ENCODE data around the gene CDH23.

CDH23 gene

GRCh38 chr10:71618598-71618997 lies 221.9 kb downstream of the CDH23 start:
- no peak for TF ChIP-seq CTCF (IDR thresholded peaks at IDR 0.05; ENCODE audit: control insufficient read depth, insufficient read depth, low read depth, low read length, missing control alignments)
- no peak for DNase-seq (ENCODE audit: low read depth)
- H3K4me3 ChIP-seq (ENCODE audit: control insufficient read depth, low read depth, low read length): no peak overlapping the region

- H3K4me3 ChIP-seq (ENCODE audit: control insufficient read depth, low read depth, low read length): no peak overlapping the region
- DNase-seq (ENCODE audit: low read depth): no peak
- no peak for TF ChIP-seq CTCF (IDR thresholded peaks at IDR 0.05; ENCODE audit: control insufficient read depth, insufficient read depth, low read depth, low read length, missing control alignments)
These were observed 223.9 kb downstream of the CDH23 start for GRCh38 chr10:71620642-71621041.

DNA sequence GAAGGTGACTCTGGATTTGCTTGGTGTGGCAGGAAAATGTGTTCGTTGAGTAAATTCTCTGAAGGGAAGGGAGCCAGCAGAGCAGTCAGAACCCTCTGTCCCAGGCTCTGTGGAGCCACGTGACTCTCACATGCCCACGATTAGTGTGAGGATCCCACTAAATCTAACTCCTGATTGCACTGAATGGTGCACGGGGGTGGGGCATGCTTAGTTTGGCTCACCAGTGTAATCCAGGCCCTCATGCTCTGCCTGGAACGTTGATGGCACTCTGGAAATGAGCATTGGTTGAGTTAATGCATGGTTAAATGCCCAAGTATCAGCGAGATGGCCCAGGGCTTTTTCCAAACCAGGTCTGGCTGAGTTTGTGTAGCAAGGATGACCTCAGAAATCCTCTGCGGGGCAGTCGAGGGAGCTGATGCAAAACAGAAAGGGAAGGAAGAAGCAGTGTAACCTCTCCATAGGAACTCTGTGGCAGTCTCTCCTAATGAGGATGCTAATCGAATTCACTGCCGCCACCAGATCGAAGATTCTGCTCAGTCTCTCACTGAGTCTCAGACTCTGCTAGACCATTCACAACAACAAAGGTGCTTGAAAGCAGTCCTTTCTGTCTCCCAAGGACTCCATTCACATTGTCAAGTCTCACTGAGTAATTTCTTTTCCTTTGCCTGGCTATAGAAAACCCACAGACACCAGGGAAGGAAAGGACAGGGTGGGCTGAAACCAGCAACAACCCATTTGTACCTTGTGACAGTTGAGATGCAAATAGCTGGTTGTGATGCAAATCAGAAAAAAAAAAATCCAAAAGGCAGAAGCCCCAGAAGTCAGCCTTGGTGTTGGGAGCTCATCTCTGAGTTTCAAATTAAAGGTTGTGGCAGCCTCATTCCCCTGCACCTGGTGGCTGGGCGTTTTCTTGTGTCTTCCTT lies 224.8 kb downstream of the CDH23 start:
- TF ChIP-seq CTCF (IDR thresholded peaks at IDR 0.05; ENCODE audit: control insufficient read depth, insufficient read depth, low read depth, low read length, missing control alignments): peak; percentile 12
- DNase-seq (ENCODE audit: low read depth): no peak
- no peak overlapping the region for H3K4me3 ChIP-seq (ENCODE audit: control insufficient read depth, low read depth, low read length)

DNA sequence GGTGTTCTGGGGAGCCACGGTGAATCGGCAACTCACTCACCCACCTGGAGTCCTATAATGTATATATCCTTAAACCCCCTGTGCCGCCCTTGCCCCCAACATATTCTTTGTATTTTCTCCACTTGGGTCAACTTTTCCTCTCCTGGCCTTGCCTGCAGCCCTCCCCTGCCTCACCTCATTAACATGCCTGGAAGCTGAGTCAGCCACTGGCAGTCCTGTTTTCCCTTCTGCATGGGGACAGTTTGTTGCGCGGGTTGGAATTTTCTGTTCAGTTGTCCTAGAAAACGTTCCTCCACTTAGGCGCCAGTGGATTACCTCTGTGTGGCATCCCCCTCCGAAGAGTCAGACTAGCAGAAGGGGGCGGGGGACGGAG lies 225.4 kb downstream of the CDH23 start:
- H3K4me3 ChIP-seq (ENCODE audit: control insufficient read depth, low read depth, low read length): no peak overlapping the region
- TF ChIP-seq CTCF (IDR thresholded peaks at IDR 0.05; ENCODE audit: control insufficient read depth, insufficient read depth, low read depth, low read length, missing control alignments): no peak
- no peak for DNase-seq (ENCODE audit: low read depth)

DNA sequence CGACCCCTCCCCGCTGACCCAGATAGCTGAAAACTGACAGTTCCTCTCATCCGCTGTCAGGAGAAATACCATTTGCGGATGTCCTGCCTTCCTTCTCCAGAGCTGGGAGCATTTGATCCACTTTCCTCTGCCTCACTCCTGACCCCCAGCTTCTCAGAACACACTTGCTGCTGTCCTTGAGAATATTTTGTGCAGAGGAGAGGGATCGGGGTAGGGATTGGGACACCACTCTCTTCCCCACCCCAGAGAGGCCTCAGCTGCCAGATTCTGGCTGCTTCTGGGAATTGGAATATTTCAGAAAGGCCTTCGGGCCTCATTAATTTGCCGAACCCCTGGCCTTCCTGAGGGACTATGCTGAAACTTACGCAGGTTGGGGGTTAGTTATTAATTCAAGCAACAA lies 225.9 kb downstream of the CDH23 start:
- no peak for DNase-seq (ENCODE audit: low read depth)
- no peak overlapping the region for H3K4me3 ChIP-seq (ENCODE audit: control insufficient read depth, low read depth, low read length)
- no peak for TF ChIP-seq CTCF (IDR thresholded peaks at IDR 0.05; ENCODE audit: control insufficient read depth, insufficient read depth, low read depth, low read length, missing control alignments)

DNA sequence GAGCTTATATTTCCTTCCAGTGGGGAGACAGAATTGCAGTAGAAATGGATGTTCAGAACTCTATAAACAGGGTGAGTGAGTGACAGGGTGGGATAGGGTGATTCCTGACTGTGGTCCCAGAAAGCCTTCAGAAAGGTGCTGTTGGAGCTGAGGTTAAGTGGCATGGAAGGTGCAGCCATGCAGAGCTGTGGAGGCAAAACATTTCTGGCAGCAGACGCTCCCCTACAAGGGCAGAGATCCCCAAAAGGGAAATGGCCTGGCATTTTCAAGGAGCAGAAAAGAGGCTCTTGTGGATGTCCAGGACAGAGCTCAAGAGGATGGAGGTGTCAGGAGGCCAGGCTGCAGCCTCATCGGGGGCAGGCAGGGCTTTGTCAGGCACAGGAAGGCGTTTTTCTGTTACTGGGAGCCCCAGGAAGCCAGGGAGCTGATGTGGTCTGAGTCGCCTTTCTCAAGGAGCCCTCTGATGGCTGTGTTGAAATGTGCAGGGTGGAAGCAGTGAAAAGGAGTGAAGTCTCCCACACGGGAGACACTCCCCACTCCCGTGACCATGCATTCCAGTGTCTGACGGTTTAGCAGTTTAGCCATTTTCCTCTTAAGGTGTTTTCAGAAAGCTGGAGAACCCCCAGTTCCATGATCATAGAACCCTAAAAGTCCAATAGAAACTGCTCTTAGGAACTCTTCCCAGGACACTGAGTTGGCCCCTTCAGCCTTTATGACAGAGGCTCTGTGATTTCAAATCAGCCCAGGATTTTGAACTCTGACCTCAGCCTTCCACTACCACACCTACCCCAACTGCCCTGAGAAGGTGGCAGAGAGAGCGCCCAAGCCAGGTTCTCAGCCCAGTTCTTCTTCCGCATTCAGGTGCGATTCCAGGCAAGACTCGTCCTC lies 226.6 kb downstream of the CDH23 start:
- no peak overlapping the region for H3K4me3 ChIP-seq (ENCODE audit: control insufficient read depth, low read depth, low read length)
- no peak for DNase-seq (ENCODE audit: low read depth)
- TF ChIP-seq CTCF (IDR thresholded peaks at IDR 0.05; ENCODE audit: control insufficient read depth, insufficient read depth, low read depth, low read length, missing control alignments): peak; percentile 40
